Activated gamma-delta T cell treated with anti-CD3 and anti-CD28 coated beads, Interleukin-2, amount 50 U/mL, for 16 hours (primary cell): ENCODE data around the gene GPR155.

Experiments used
- DNase-seq: peaks from one replicate; pipeline ENCODE4 v3.0.0-alpha.2; 2020; ENCODE audit warnings: low read depth

Gene GPR155, protein sequence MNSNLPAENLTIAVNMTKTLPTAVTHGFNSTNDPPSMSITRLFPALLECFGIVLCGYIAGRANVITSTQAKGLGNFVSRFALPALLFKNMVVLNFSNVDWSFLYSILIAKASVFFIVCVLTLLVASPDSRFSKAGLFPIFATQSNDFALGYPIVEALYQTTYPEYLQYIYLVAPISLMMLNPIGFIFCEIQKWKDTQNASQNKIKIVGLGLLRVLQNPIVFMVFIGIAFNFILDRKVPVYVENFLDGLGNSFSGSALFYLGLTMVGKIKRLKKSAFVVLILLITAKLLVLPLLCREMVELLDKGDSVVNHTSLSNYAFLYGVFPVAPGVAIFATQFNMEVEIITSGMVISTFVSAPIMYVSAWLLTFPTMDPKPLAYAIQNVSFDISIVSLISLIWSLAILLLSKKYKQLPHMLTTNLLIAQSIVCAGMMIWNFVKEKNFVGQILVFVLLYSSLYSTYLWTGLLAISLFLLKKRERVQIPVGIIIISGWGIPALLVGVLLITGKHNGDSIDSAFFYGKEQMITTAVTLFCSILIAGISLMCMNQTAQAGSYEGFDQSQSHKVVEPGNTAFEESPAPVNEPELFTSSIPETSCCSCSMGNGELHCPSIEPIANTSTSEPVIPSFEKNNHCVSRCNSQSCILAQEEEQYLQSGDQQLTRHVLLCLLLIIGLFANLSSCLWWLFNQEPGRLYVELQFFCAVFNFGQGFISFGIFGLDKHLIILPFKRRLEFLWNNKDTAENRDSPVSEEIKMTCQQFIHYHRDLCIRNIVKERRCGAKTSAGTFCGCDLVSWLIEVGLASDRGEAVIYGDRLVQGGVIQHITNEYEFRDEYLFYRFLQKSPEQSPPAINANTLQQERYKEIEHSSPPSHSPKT

DNA sequence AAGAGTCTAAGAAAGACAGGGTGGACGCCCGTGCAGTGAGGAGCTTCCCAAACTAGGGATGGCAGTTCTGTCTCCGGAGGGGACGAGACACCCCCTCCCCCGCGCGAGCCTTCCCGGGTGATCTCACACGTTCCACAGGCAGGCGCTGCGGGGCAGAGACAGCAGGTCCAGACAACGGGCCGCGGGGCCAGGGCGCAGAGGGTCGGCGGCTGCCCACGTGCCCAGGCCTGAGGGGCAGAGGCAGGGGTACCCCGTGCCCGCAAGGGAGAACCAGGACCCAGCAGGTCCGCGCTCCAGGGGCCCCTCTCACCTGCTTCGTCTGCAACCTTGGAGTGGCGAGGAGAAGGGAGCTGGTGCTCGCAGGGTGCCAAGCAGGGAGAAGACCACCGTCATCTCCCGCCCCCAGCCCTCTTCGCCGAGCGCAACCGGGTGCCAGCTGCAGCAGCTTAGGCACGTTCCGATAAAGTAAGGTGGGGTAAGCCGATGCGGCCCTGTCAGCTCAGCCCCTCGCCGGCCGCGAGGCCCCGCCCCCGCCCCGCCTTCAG, at the start of gene GPR155:
Gene GPR155, minus strand, starts transcription at position 467 of the 545 bp plus-strand sequence. CDS start 5,073 bp downstream, outside the sequence.
- peak; percentile 14 for DNase-seq

DNA sequence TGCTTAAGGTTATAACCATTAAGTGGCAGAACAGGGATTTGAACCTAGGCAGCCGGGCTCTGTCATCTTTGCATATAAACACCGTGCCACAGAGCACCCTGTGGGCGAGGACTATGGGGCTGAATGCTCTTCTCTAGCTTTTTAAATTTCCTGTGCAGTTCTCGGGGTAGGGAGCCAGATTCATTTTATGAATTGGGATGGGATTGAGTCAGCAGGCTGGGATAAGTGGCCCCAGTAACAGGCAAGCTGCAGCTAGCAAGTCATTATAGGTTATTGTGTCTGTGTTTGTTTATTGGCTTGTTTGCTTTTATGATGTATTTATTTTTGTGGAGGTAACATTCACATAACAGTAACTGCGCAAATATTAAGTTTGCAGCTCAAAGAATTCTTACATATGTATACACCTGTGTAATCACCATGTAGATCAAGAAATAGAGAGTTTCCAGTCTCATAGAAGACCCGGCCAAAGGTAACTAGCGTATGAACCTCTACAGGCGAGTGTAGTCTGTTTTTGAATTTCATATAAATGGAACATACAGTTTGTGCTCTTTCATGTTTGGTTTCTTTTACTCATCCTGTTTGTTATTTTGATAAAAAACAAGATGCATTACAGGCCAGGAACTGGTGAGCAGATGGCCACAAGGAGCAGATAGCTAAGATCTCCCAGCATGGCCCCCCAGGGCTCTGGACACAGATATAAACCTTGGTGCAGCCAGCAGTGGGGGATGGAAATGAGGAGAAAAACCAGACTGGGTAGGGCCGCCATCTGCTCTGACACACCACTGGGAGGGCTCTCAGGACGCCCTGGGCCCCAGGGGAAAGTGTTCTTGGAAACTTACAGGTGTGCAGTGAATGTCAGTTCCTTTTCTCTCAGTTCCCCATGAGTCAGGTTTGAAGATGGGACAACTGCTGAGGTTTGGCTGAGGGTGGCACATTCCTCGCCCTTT, 49.2 kb upstream of the GPR155 start:
- DNase-seq, result no peak

GRCh38 chr2:174535083-174535482, 48.3 kb upstream of the GPR155 start:
- no peak for DNase-seq

DNA sequence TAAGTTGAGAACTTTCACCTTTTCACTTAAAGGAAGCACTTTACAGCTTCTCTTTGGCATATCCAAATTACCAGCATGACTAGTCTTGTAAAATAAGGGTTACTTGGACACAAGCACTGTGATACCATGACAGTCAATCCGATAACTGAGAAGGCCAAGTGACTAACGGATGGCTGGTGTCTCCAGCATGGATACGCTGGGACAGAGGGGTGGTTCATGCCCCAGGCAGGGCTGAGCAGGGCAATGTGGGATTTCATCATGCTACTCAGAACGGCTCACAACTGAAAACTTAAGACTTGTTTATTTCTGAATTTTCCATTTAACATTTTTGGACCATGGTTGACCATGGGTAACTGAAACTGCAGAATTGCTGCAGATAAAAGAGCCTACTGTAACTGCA, 43.1 kb upstream of the GPR155 start:
- no peak for DNase-seq

GRCh38 chr2:174527959-174528358, 41.1 kb upstream of the GPR155 start:
- no peak for DNase-seq

DNA sequence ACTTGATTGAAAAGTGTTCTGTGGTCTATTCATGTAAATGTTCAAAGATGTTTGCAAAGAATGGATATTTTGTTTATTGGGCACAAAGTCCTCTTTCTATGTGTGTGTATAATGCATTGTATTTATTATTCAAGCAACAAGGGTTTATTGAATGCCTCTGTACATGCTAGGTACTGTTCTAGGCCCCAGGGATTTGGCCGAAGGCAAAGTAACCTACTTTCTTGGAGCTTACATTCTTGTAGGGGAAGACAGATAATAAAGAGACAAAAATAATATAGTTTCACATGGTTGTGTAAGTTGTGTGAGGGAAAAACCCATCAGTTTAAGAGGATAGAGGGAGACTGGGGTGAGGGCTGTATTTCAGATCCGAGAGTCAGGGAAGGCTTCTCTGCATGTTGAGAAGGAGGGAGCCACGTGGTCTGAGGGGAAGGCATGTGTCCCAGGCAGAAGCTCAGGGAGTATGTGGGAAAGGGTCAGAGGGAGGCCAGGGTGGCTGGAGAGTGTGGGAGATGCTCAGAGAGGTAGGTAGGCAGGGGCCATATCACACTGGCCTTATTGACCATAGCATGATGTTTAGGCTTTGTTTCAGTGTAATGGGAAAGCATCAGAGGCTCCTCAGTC, 40.4 kb upstream of the GPR155 start:
- DNase-seq, result no peak

DNA sequence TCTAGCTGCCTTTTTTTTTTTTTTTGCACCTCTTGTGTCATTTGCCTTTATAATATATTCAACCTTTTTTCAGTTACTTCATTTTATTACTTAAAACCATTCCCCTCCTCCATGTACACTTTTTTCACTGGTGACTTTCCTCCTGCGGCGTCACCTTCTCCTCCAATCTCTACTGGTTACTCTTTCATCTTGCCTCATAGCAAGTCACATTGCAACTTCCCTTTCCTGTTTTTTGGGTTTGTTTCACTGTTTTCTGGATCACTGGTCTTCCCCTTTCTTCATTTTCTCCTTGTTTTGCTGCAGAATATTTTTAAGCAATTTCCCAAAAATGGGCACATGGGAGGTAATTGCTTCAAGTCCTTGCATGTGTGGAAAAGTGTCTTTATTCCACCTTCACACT, 37.7 kb upstream of the GPR155 start:
- DNase-seq, result no peak

DNA sequence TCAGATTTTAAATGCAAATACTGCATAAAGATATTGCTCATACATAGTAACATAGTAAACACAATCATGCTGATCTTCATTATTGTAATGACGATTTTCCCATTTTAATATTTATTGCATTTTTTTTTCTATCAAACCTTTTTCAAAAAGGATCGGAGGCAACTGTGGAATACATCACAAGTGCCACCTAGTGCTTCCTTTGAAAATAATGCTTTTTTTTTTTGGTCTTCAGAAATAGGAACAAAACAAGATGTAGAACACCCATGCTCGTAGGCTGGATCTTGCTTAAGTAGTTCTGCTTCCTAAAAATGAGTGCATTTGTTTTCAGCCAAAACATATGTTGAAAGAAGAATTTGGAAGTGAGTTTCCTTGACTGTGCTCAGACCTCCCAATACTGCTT, 35.7 kb upstream of the GPR155 start:
- DNase-seq, result no peak

DNA sequence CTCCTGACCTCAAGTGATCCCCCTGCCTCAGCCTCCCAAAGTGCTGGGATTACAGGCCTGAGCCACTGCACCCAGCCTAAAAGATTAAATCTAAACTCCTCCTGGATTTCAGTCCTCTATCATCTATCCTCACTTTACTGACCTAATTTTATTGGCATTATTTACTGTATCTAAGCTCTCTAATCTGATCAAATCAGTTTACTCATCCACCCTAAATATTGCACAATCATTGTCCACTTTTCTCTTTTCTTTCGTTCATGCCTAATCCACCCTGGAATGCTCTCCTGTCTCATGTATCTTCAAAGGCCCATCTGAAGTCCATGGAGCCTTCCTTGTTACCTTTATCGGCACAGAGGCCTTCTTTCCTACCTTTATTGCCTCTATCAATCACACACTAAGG, 31.6 kb upstream of the GPR155 start:
- DNase-seq, result no peak

- DNase-seq, result no peak
Observed at GRCh38 chr2:174516501-174517378, 29.9 kb upstream of the GPR155 start.

GRCh38 chr2:174512345-174512744, 25.5 kb upstream of the GPR155 start:
- no peak for DNase-seq

GRCh38 chr2:174511580-174512260, 24.9 kb upstream of the GPR155 start:
- DNase-seq, result no peak

- DNase-seq, result no peak
Observed at GRCh38 chr2:174510583-174511189, 23.9 kb upstream of the GPR155 start.

DNA sequence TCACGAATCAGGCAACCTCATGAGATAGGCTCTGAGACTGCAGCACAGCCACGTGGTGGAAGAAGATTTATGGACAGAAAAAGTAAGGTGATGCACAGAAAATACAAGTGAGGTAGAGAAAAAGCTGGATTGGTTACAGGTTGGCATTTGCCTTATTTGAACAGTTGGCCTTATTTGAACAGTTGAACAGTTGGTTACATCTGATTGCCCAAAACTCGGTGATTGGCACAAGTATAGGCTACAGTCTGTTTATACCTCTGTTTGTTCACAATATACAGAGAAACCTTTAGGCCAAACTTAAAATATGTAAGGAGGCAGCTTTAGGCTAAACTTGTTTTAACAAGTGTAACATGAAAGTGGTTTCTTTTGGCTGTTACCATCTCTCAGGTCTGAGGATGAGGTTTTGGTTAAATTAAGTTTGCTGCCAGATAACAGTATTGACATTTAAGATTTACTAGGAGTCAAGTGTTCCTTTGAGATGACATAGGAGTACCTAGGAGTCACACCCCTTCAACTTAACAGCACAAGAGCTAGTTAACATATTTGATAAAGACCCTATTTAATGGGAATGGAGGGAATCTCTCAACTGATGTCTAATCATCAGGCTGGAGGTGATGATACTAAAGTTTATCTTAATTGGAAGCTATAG, 16.5 kb upstream of the GPR155 start:
- no peak for DNase-seq

- DNase-seq, result no peak
Observed at GRCh38 chr2:174499371-174499770, 12.5 kb upstream of the GPR155 start.

DNA sequence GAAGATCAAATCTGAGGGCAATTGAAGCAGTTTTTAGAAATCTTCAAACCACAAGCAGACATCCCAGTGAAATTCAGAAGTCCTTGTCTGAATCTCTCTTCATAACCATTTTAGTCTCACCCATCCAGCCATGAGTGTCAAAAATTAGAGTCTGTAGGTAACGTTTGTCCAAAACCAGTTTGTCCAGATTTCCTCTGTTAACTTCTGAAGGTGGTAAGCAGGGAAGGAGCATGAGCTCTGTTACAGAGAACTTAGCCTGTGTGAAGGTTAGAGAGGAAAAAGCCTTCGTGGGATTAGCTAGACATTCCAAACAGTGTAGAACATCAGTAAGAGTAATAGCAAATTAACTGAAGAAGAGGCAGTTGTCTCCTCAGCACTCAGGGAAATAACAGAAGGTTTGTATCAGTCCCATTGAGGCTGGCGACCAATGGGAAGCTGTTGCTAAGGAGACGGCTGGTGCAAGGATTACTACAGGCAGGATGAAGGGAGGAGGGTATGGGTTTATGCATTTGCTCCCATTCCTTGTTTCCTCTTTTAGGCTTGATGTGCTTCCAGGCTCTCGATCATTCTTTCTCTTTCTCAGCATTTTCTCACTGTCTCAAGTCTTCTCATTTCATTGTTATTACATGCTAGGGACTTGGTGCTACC, 8.7 kb upstream of the GPR155 start:
- no peak for DNase-seq

GRCh38 chr2:174493549-174494331, 6.9 kb upstream of the GPR155 start:
- DNase-seq, result no peak
